ENCODE results near the gene BOLA3. TPM values are rescaled to one million over a fixed set of nuclear protein-coding genes. Genes with fewer than 3 reads are reported as not detected.
"Not testable (repeated sequence)": the region's sequence is repeated elsewhere in the genome, so short reads cannot be mapped to it uniquely, and the experiment has no call there.

The BOLA3 gene
- total RNA-seq, 1 experiment from 2014 or later, result 69.7 TPM

DNA sequence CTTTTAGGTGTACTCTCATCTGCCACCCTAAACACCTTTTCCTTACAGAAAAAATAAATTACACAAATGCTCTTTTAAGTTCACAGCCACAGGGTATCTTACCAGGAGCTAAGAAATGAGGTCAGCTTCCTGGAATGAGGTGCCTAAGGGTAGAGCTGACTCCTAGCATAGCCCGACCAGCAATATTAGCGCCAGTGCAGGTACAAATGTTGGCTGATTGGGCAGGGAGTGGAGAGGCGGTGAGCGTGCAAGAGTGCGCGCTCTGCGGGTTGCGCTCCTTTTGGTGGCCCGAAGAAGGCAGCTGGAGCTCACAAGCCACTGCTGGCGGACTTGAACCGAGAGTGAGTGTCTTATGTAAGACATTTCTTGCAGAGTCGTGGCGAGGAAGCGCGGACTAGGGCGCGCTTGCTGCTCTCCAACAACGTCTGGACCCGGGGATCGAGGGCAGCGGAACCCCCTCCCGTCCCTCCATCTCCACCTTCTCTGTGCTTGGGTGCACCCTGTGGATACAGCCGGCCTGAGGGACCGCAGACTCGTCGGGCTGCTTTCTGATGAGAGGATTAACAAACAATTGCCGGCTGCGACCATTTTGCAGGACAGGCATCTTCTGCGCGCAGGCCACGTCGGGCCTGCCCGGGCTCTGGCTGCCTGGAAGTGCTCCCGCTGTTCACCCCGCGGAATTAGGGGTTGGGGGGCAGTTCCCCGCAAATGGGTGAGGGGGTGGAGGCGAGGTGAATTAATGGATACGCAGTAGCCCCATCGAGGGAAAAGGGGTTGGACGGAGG lies 17.3 kb downstream of the BOLA3 start:
- TF ChIP-seq SIN3A (IDR thresholded peaks at IDR 0.05; ENCODE audit: borderline replicate concordance, insufficient read depth, low read depth, low read length), result no peak
- no peak for TF ChIP-seq POLR2AphosphoS5 (IDR thresholded peaks at IDR 0.05; ENCODE audit: low read depth, low read length)
- TF ChIP-seq CTCF (IDR thresholded peaks at IDR 0.05), result no peak
- TF ChIP-seq TCF7L2 (IDR thresholded peaks at IDR 0.05; ENCODE audit: low read depth, low read length), result no peak
- TF ChIP-seq REST (IDR thresholded peaks at IDR 0.05; ENCODE audit: insufficient read depth in 1 of 2, low read depth in 2 of 2, low read length in 1 of 2), result no peak
- POLR2A ChIA-PET, result no interaction called here
- ATAC-seq, result peak; percentile 66; the same call in 1 of the 2 replicates

DNA sequence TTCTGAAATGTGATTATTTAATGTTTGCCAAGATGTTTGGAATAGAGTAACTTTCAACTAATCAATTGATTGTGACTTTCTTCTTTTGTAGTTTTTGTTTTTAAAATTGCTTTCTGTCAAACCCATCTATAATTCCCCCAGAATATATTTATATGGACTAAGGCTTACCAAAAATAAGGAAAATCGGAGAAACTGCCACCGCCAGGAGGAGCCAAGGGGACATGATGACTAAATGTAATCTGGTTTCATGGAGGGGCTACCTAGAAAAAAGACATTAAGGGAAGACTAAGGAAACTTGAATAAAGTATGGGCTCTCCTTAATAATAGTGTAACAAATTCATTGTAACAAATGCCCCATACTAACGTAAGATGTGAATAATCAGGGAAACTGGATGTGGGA lies 19.5 kb downstream of the BOLA3 start:
- no TSS peak for BruUV-seq (replicated peaks)
- H3K27me3 ChIP-seq (ENCODE audit: control insufficient read depth, insufficient read depth, low read length), result no peaks in the 10 kb centered on the region
- H3K4me1 ChIP-seq (ENCODE audit: control insufficient read depth, insufficient read depth, low read length), result no peaks in the 10 kb centered on the region
- H3K36me3 ChIP-seq (ENCODE audit: control insufficient read depth, insufficient read depth, low read length), result no peaks in the 10 kb centered on the region
- no peaks in the 10 kb centered on the region for H3K9me3 ChIP-seq (ENCODE audit: control insufficient read depth, insufficient read depth, low read depth, low read length)
- CTCF ChIA-PET, result no interaction called here
- H3K4me3 ChIP-seq (ENCODE audit: low read depth in 2 of 2, low read length in 2 of 2), result no peak overlapping the region
- DNase-seq (ENCODE audit: low read depth, low spot score), result no peak
- intact Hi-C loops (cut with micrococcal nuclease; ENCODE audit: unreplicated experiment), result no loop called here
- TF ChIP-seq POLR2AphosphoS5 (IDR thresholded peaks at IDR 0.05; ENCODE audit: low read depth, low read length) (no peak), CTCF (IDR thresholded peaks at IDR 0.05) (0 out of 2 replicates have a peak, but pooled peaks have one; percentile 10)
- POLR2A ChIA-PET, result no interaction called here
- in situ Hi-C loops (cut with HindIII; ENCODE audit: low pct_unique_long_range_greater_than_20kb, low sequenced_read_pairs), result no loop called here
- no peak overlapping the region for H3K27ac ChIP-seq (ENCODE audit: low read length)
- ATAC-seq, result no peak

More for the DNA sequence above, 17.3 kb downstream of the BOLA3 start:
- intact Hi-C loops (cut with micrococcal nuclease; ENCODE audit: unreplicated experiment), result loop anchor here (10.0 kb wide), 1 partner anchor 126 kb away; no protein-coding TSS in a partner anchor
- BruUV-seq (replicated peaks), result no TSS peak
- Histone ChIP-seq H3K9me3 (ENCODE audit: control insufficient read depth, insufficient read depth, low read depth, low read length) (no peaks in the 10 kb centered on the region), H3K27ac (ENCODE audit: low read length) (no peak overlapping the region), H3K36me3 (ENCODE audit: control insufficient read depth, insufficient read depth, low read length) (no peaks in the 10 kb centered on the region), H3K27me3 (ENCODE audit: control insufficient read depth, insufficient read depth, low read length) (no peaks in the 10 kb centered on the region), H3K4me3 (ENCODE audit: low read depth in 2 of 2, low read length in 2 of 2) (no peak overlapping the region), H3K4me1 (ENCODE audit: control insufficient read depth, insufficient read depth, low read length) (no peaks in the 10 kb centered on the region)
- no peak for DNase-seq (ENCODE audit: low read depth, low spot score)
- CTCF ChIA-PET, result interaction anchor here (0.7 kb wide), 2 partner anchors 29 to 297 kb away, joined by 5 read pairs; no protein-coding TSS in a partner anchor
- in situ Hi-C loops (cut with HindIII; ENCODE audit: low pct_unique_long_range_greater_than_20kb, low sequenced_read_pairs), result no loop called here

GRCh38 chr2:74123955-74124354 lies 23.8 kb downstream of the BOLA3 start:
- CTCF ChIA-PET; in situ Hi-C loops (cut with HindIII; ENCODE audit: low pct_unique_long_range_greater_than_20kb, low sequenced_read_pairs); ATAC-seq; H3K4me1 ChIP-seq (ENCODE audit: control insufficient read depth, insufficient read depth, low read length); H3K36me3 ChIP-seq (ENCODE audit: control insufficient read depth, insufficient read depth, low read length); BruUV-seq (replicated peaks); H3K4me3 ChIP-seq (ENCODE audit: low read depth in 2 of 2, low read length in 2 of 2); H3K9me3 ChIP-seq (ENCODE audit: control insufficient read depth, insufficient read depth, low read depth, low read length); DNase-seq (ENCODE audit: low read depth, low spot score); H3K27me3 ChIP-seq (ENCODE audit: control insufficient read depth, insufficient read depth, low read length); H3K27ac ChIP-seq (ENCODE audit: low read length); intact Hi-C loops (cut with micrococcal nuclease; ENCODE audit: unreplicated experiment); POLR2A ChIA-PET: not testable (repeated sequence)

DNA sequence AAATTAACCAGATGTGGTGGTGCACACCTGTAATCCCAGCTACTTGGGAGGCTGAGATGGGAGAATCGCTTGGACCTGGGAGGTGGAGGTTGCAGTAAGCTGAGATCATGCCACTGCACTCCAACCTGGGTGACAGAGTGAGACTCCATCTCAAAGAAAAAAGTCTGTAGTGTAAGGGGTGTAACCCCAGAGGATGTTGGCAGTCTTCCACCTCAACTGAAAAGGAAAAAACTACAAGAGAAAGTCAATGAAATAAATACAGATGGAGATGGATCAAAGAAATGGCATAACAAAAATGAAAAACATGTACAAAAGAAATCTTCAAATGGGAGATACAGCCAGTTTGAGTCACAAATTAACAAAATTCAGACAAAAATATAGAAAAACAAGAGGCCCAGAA lies 25.9 kb downstream of the BOLA3 start:
- ATAC-seq; H3K9me3 ChIP-seq (ENCODE audit: control insufficient read depth, insufficient read depth, low read depth, low read length); CTCF ChIA-PET; H3K4me1 ChIP-seq (ENCODE audit: control insufficient read depth, insufficient read depth, low read length); BruUV-seq (replicated peaks); H3K27ac ChIP-seq (ENCODE audit: low read length); H3K36me3 ChIP-seq (ENCODE audit: control insufficient read depth, insufficient read depth, low read length); DNase-seq (ENCODE audit: low read depth, low spot score); H3K27me3 ChIP-seq (ENCODE audit: control insufficient read depth, insufficient read depth, low read length); intact Hi-C loops (cut with micrococcal nuclease; ENCODE audit: unreplicated experiment); H3K4me3 ChIP-seq (ENCODE audit: low read depth in 2 of 2, low read length in 2 of 2); in situ Hi-C loops (cut with HindIII; ENCODE audit: low pct_unique_long_range_greater_than_20kb, low sequenced_read_pairs); POLR2A ChIA-PET: not testable (repeated sequence)
